ENCODE results near the gene ETS1.

- TF ChIP-seq CTCF (IDR thresholded peaks at IDR 0.05): no peak
- no peak for TF ChIP-seq TCF7L2 (IDR thresholded peaks at IDR 0.05; ENCODE audit: low read depth, low read length)
These were observed 129.5 kb downstream of the ETS1 start for GRCh38 chr11:128457874-128458273.
